Measurements from ENCODE around the gene SCOC. TPM values are rescaled to one million over a fixed set of nuclear protein-coding genes. Genes with fewer than 3 reads are reported as not detected.

SCOC gene
- total and polyA plus RNA-seq, 2 of the 13 experiments (the other 11 are each of a cell fraction or from before 2014, with no cell fraction given) = 43.8 to 65.2 TPM

DNA sequence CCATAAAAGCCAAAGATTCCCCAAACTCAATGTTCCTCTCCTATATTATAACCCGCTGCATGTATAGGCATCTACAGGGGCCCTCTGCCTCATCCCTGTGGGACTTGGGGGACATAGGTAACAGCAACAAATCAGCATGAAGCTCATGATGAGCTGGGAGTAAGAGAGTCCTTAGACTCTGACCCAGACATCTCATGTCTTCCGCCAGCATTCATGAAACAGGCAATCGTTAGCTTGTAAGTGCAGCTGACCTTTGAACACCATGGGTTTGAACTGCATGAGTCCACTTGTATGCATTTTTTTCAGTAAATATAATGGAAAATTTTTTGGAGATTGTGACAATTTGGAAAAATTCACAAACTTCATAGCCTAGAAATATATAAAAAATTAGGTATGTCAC, 10.4 kb upstream of the SCOC start (continued):
- peak; percentile 83; the same call in 1 of the 2 replicates for TF ChIP-seq ZNF549 (CRISPR knock-in tag; IDR thresholded peaks at IDR 0.05)
- TF ChIP-seq, protein P1, sequence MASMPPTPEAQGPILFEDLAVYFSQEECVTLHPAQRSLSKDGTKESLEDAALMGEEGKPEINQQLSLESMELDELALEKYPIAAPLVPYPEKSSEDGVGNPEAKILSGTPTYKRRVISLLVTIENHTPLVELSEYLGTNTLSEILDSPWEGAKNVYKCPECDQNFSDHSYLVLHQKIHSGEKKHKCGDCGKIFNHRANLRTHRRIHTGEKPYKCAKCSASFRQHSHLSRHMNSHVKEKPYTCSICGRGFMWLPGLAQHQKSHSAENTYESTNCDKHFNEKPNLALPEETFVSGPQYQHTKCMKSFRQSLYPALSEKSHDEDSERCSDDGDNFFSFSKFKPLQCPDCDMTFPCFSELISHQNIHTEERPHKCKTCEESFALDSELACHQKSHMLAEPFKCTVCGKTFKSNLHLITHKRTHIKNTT (CRISPR knock-in tag; IDR thresholded peaks at IDR 0.05) = no peak
- TF ChIP-seq, protein P2, sequence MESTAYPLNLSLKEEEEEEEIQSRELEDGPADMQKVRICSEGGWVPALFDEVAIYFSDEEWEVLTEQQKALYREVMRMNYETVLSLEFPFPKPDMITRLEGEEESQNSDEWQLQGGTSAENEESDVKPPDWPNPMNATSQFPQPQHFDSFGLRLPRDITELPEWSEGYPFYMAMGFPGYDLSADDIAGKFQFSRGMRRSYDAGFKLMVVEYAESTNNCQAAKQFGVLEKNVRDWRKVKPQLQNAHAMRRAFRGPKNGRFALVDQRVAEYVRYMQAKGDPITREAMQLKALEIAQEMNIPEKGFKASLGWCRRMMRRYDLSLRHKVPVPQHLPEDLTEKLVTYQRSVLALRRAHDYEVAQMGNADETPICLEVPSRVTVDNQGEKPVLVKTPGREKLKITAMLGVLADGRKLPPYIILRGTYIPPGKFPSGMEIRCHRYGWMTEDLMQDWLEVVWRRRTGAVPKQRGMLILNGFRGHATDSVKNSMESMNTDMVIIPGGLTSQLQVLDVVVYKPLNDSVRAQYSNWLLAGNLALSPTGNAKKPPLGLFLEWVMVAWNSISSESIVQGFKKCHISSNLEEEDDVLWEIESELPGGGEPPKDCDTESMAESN (CRISPR knock-in tag; conservative IDR thresholded peaks at IDR 0.05) = no peak
- no peak for TF ChIP-seq ZKSCAN1 (IDR thresholded peaks at IDR 0.05; ENCODE audit: low read length)
- no peak for TF ChIP-seq ZNF296 (CRISPR knock-in tag; conservative IDR thresholded peaks at IDR 0.05)
- TF ChIP-seq ZNF619 (CRISPR knock-in tag; IDR thresholded peaks at IDR 0.05) = no peak
- no peak for TF ChIP-seq IRX3 (CRISPR knock-in tag; IDR thresholded peaks at IDR 0.05; ENCODE audit: borderline replicate concordance, low read depth)
- TF ChIP-seq RFXANK (CRISPR knock-in tag; IDR thresholded peaks at IDR 0.05) = no peak
- TF ChIP-seq, protein P3, sequence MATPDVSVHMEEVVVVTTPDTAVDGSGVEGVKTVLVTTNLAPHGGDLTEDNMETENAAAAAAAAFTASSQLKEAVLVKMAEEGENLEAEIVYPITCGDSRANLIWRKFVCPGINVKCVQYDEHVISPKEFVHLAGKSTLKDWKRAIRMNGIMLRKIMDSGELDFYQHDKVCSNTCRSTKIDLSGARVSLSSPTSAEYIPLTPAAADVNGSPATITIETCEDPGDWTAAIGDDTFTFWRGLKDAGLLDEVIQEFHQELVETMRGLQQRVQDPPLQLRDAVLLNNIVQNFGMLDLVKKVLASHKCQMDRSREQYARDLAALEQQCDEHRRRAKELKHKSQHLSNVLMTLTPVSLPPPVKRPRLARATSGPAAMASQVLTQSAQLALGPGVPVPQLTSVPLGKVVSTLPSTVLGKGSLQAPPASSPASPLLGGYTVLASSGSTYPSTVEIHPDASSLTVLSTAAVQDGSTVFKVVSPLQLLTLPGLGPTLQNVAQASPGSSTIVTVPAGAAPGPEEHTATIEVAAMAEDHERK (CRISPR knock-in tag; IDR thresholded peaks at IDR 0.05; ENCODE audit: low read depth) = no peak
- no peak for TF ChIP-seq MED8 (CRISPR knock-in tag; IDR thresholded peaks at IDR 0.05; ENCODE audit: insufficient replicate concordance)
- TF ChIP-seq JUN (CRISPR knock-in tag; IDR thresholded peaks at IDR 0.05) = no peak
- no peak for TF ChIP-seq SYNCRIP (IDR thresholded peaks at IDR 0.05; ENCODE audit: insufficient read depth, low read depth, low read length)
- TF ChIP-seq MTA1 (CRISPR knock-in tag; IDR thresholded peaks at IDR 0.05; ENCODE audit: borderline replicate concordance) = no peak
- TF ChIP-seq ZNF329 (CRISPR knock-in tag; IDR thresholded peaks at IDR 0.05; ENCODE audit: low read depth) = no peak
- TF ChIP-seq, protein P4, sequence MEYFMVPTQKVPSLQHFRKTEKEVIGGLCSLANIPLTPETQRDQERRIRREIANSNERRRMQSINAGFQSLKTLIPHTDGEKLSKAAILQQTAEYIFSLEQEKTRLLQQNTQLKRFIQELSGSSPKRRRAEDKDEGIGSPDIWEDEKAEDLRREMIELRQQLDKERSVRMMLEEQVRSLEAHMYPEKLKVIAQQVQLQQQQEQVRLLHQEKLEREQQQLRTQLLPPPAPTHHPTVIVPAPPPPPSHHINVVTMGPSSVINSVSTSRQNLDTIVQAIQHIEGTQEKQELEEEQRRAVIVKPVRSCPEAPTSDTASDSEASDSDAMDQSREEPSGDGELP (IDR thresholded peaks at IDR 0.05; ENCODE audit: borderline replicate concordance, low read depth) = no peak
- 0 out of 2 replicates have a peak, but pooled peaks have one; percentile 11 for TF ChIP-seq ATF7 (IDR thresholded peaks at IDR 0.05)
- TF ChIP-seq ATF7 (CRISPR knock-in tag; IDR thresholded peaks at IDR 0.05) = no peak
- peak; percentile 48 for TF ChIP-seq SAP130 (CRISPR knock-in tag; IDR thresholded peaks at IDR 0.05; ENCODE audit: low read depth)
- TF ChIP-seq, protein P5, sequence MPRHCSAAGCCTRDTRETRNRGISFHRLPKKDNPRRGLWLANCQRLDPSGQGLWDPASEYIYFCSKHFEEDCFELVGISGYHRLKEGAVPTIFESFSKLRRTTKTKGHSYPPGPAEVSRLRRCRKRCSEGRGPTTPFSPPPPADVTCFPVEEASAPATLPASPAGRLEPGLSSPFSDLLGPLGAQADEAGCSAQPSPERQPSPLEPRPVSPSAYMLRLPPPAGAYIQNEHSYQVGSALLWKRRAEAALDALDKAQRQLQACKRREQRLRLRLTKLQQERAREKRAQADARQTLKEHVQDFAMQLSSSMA (CRISPR knock-in tag; IDR thresholded peaks at IDR 0.05) = no peak
- TF ChIP-seq ZFP36L1 (CRISPR knock-in tag; IDR thresholded peaks at IDR 0.05) = no peak
- no peak for TF ChIP-seq RFX3 (CRISPR knock-in tag; IDR thresholded peaks at IDR 0.05)
- TF ChIP-seq ZNF75D (CRISPR knock-in tag; IDR thresholded peaks at IDR 0.05; ENCODE audit: borderline replicate concordance) = no peak
- peak; percentile 26; the same call in 1 of the 2 replicates for TF ChIP-seq FOXO1 (CRISPR knock-in tag; IDR thresholded peaks at IDR 0.05)
- TF ChIP-seq ZFX (CRISPR knock-in tag; IDR thresholded peaks at IDR 0.05; ENCODE audit: low read depth) = no peak
- TF ChIP-seq ZNF674 (CRISPR knock-in tag; IDR thresholded peaks at IDR 0.05; ENCODE audit: low read depth) = no peak
- no peak for TF ChIP-seq ZNF768 (CRISPR knock-in tag; IDR thresholded peaks at IDR 0.05)
- no peak for TF ChIP-seq ZNF160 (CRISPR knock-in tag; IDR thresholded peaks at IDR 0.05)
- no peak for TF ChIP-seq CBX1 (IDR thresholded peaks at IDR 0.05; ENCODE audit: low read depth)
- peak; percentile 66 for TF ChIP-seq ZMYM4 (CRISPR knock-in tag; IDR thresholded peaks at IDR 0.05)
